Erythroblast (primary cell): ENCODE data around the gene GLUL.

Experiments
- GATA1 ChIP-seq: IDR thresholded peaks from 2 replicates; pipeline ENCODE4 v1.6.1; 2011; ENCODE audit warnings: low read depth, mild to moderate bottlenecking, control low read depth, low read length, moderate library complexity
- POLR2A ChIP-seq: IDR thresholded peaks from 2 replicates; pipeline ENCODE4 v1.6.1; 2011; ENCODE audit warnings: mild to moderate bottlenecking, low read length

GRCh38 chr1:182348961-182349747, 42.4 kb downstream of the GLUL start:
- no peak for TF ChIP-seq POLR2A
- TF ChIP-seq GATA1, result no peak
